Hematopoietic multipotent progenitor cell treated with erythropoietin and hydrocortisone succinate and interleukin-3 and kit ligand, for 15 days (in vitro differentiated cells): ENCODE data around the gene NR1D2.
A peak's percentile ranks its signal among the peaks of the same experiment; 100 is the strongest.

Experiments used
- DNase-seq: peaks from one replicate; pipeline ENCODE4 v3.0.0-alpha.2; 2015; ENCODE audit warnings: low spot score

NR1D2 gene

GRCh38 chr3:23931597-23931996 is 13.5 kb upstream of the NR1D2 start:
- no peak for DNase-seq

- DNase-seq, result no peak
Observed at GRCh38 chr3:23932571-23932970, 12.5 kb upstream of the NR1D2 start.

GRCh38 chr3:23934253-23934652 is 10.8 kb upstream of the NR1D2 start:
- no peak for DNase-seq

- no peak for DNase-seq
Observed at GRCh38 chr3:23937296-23937695, 7.8 kb upstream of the NR1D2 start.

DNA sequence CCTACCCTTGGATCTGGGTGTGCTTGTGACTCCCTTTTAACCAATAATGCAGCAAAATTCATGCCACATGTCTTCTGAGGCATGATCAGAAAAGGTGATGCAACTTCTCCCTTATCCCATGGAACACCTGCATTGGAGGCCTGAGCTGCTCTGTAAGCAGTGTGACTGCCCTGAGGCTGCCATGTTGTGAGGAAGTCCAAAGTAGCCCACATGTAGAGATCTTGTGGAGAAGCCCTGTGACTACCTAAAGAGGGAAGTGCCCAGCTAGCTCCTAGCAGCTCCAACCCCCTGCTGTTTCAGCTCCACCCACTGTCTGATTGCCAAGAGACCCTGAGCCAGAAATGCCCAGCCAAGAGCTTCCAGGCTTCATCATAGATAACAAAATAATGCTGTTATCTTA is 6.4 kb upstream of the NR1D2 start:
- DNase-seq, result no peak

DNA sequence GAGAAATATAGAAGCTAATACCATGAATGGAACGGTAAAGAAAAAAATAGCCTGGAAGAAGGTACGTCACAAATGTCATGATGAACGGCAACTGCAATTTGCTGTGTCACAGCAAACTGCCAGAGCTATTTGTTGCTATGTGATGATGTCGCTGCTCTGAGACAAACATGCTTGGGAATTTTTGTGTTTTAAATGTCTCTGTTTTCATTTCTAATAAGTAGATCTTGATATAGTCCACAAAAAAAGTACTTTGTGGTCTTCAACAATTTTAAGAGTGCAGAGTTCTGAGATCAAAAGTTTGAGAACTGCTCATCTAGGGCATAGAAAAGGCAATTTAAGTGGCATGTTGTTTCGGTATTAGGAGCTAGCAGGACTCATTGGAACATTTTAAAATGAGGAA is 4.3 kb upstream of the NR1D2 start:
- DNase-seq, result no peak

DNA sequence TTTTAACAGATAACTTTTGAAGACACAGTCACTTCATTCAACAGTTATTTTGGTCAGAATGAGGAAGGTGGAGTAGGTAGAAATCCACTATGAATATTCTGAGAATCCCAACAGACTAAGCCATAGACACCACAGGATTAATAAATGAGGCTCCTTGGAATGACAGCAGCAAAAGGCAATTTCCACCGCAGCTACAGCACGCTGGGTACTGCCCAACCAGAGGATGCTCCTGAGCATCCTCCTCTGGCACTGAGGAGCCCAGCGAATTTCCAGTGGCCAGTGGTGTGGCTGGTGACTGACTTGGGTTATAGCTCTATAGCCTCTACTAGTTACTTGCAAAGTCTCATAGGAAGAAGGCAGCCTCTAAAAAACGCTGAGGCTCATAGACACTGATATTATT is 3.6 kb upstream of the NR1D2 start:
- DNase-seq, result no peak

DNA sequence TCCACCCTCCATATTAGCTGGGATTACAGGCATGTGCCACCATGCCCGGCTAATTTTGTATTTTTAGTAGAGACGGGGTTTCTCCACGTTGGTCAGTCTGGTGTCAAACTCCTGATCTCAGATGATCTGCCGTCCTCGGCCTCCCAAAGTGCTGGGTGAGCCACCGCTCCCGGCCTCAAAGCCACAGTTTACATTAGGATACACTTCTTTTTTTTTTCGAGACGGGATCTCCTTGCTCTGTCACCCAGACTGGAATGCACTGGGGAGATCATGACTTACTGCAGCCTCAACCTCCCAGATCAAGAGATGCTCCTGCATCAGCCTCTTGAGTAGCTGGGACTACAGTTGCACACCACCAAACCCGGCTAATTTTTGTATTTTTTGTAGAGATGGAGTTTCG is 2.5 kb upstream of the NR1D2 start:
- DNase-seq, result no peak

DNA sequence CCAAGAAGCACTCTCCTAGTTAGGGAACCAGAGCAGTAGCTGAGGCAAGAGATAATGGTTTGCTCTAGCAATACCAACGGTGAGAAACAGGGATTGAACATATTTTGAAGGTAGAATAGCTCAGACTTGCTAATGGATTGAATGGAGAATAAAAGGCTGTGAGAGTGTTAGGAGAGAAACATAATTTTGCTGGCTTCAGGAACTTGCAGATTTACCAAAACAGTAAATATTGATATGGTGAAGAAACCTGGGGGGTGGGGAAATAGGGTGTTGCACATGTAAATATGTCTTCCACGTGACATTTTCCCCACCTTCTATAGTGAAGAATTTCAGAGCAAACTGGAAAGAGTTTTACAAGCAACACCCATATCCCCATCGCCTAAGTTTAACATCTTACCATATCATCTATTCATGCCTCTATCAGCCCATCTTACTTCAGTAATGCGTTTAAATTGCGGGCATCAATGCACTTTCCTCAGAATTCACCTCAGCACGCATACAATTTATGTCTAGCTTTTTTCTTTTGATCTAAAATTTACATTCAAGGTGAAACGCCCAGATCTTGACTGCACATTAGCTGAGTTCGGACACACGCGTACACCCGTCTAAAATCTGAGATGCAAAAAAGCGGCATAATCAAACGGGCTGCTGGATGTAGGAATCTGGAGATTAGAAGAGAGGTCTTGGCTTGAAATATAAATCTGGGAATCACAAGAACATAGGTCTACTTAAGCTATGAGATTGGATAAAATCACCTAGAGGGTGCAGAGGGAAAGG is 891 bp upstream of the NR1D2 start:
- no peak for DNase-seq

GRCh38 chr3:23945663-23945912 is 502 bp downstream of the NR1D2 start:
- no peak for DNase-seq

- peak; percentile 95 for DNase-seq
Observed at GRCh38 chr3:23945913-23946687, 1.0 kb downstream of the NR1D2 start.

- DNase-seq, result no peak
Observed at GRCh38 chr3:23948761-23949160, 3.7 kb downstream of the NR1D2 start.

GRCh38 chr3:23949784-23950183 is 4.7 kb downstream of the NR1D2 start:
- no peak for DNase-seq

GRCh38 chr3:23950293-23950692 is 5.2 kb downstream of the NR1D2 start:
- no peak for DNase-seq

DNA sequence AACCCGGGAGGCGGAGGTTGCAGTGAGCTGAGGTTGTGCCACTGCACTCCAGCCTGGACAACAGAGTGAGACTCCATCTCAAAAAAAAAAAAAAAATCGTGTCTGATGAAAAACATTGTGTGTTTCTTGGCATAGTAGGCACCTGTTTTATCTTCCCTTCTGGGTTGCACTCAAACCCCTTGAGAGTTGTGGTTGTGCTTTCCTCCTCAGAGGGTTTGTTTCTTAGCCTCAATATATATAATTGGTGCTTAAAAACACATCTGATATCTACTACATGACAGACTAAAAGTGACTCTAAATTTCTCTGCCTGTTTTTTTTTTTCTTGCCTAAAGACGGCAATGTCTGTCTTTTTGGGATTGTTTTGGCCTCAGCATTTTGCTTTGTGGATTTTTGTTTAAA is 7.6 kb downstream of the NR1D2 start:
- no peak for DNase-seq

GRCh38 chr3:23953523-23953922 is 8.4 kb downstream of the NR1D2 start:
- DNase-seq, result no peak

DNA sequence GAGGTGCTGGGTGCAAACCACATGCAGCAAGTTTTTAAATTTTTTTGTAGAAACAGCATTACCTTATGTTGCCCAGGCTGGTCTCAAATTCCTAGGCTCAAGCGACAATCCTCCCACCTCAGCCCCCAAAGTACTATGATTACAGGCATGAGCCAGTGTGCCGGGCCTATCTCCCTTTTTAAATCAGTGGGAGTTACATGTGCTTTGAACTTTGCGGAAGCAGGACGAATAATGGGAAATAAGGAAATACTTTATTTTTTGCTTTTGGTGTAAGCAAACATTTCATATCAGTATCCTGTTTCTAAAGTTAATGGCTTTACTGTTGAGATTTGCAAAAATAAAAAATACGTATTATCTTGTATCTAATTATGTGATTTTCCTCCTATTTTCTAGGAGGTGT is 9.1 kb downstream of the NR1D2 start:
- no peak for DNase-seq

- no peak for DNase-seq
Observed at GRCh38 chr3:23956701-23957100, 11.6 kb downstream of the NR1D2 start.

DNA sequence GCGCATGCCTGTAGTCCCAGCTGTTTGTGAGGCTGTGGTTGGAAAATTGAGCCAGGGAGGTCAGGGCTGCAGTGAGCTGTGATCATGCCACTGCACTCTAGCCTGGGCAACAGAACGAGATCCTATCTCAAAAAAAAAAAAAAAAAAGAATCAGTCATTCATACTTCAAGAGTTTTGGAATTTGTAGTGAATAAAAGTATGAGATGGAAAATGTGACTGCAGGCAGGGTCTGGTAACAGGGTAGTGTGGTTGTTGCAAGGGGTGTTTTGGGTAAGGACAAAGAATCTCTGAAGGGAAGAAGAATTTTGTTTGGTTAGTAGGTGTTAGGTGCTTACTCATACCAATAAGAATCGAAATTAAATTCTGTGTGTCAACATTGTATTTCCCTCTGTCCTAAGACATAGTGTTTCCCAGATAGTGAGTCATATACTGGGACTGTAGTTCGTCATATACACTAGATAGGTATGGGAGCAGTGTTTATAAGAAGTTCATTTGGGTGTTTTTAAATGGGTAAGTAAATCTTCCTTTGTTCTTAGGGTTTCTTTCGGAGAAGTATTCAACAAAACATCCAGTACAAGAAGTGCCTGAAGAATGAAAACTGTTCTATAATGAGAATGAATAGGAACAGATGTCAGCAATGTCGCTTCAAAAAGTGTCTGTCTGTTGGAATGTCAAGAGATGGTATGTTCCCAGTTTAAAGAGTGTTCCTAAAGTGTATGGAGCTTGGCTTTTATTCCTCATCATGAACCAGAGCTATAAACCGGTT is 14.2 kb downstream of the NR1D2 start:
- DNase-seq, result no peak

GRCh38 chr3:23960649-23961048 is 15.6 kb downstream of the NR1D2 start:
- no peak for DNase-seq

- DNase-seq, result no peak
Observed at GRCh38 chr3:23961066-23961465, 16.0 kb downstream of the NR1D2 start.

GRCh38 chr3:23961913-23962312 is 16.8 kb downstream of the NR1D2 start:
- no peak for DNase-seq

GRCh38 chr3:23964537-23965235 is 19.6 kb downstream of the NR1D2 start:
- DNase-seq, result no peak
